LHCN-M2 (cell line): ENCODE results near the gene CR1. TPM values are rescaled to one million over a fixed set of nuclear protein-coding genes. Genes with fewer than 3 reads are reported as not detected.
"Not testable (repeated sequence)": the region's sequence is repeated elsewhere in the genome, so short reads cannot be mapped to it uniquely, and the experiment has no call there.

Experiments
- DNase-seq: peaks from one replicate; pipeline ENCODE4 v3.0.0-alpha.2; 2012; ENCODE audit warnings: low read depth
- total RNA-seq: library from RNA; depleted of rRNA; stranded (reverse); fragments of >200 nt; gene quantifications from 2 replicates; pipeline ENCODE4 v1.2.3, GENCODE V29; 2014

Gene CR1
- total RNA-seq, 1 experiment from 2014 or later = not detected

GRCh38 chr1:207644166-207644851 lies 148.4 kb downstream of the CR1 start:
- no peak for DNase-seq

- DNase-seq = peak; percentile 35
These were observed 149.1 kb downstream of the CR1 start, which contains the start of gene CR1L for GRCh38 chr1:207644852-207645634. Gene CR1L, plus strand, starts transcription at chr1:207645133. Its CDS starts 101 bp downstream, at chr1:207645234.

GRCh38 chr1:207645635-207646081 lies 149.7 kb downstream of the CR1 start:
- no peak for DNase-seq

- no peak for DNase-seq
These were observed 150.2 kb downstream of the CR1 start for GRCh38 chr1:207646171-207646570.

- DNase-seq = no peak
These were observed 151.1 kb downstream of the CR1 start for GRCh38 chr1:207646944-207647579.

- DNase-seq = no peak
These were observed 151.8 kb downstream of the CR1 start for GRCh38 chr1:207647671-207648333.

GRCh38 chr1:207648334-207649209 lies 152.6 kb downstream of the CR1 start:
- no peak for DNase-seq

- no peak for DNase-seq
These were observed 153.3 kb downstream of the CR1 start for GRCh38 chr1:207649210-207649753.

GRCh38 chr1:207649865-207650580 lies 154.1 kb downstream of the CR1 start:
- no peak for DNase-seq

GRCh38 chr1:207651583-207651982 lies 155.6 kb downstream of the CR1 start:
- DNase-seq = no peak

GRCh38 chr1:207654320-207654719 lies 158.4 kb downstream of the CR1 start:
- no peak for DNase-seq

- DNase-seq = no peak
These were observed 162.5 kb downstream of the CR1 start for GRCh38 chr1:207658408-207658807.

GRCh38 chr1:207658904-207659485 lies 163.0 kb downstream of the CR1 start:
- DNase-seq = no peak

- DNase-seq = no peak
These were observed 163.7 kb downstream of the CR1 start for GRCh38 chr1:207659545-207660153.

GRCh38 chr1:207661420-207661819 lies 165.5 kb downstream of the CR1 start:
- not testable (repeated sequence) for DNase-seq

- no peak for DNase-seq
These were observed 170.4 kb downstream of the CR1 start for GRCh38 chr1:207666342-207666741.

GRCh38 chr1:207669528-207670009 lies 173.6 kb downstream of the CR1 start:
- no peak for DNase-seq

GRCh38 chr1:207670192-207670591 lies 174.2 kb downstream of the CR1 start:
- DNase-seq = no peak

GRCh38 chr1:207670997-207671396 lies 175.0 kb downstream of the CR1 start:
- DNase-seq = no peak
